TTC549 (cell line): Measurements from ENCODE around the gene FARSA.
"Not testable (repeated sequence)": the region's sequence is repeated elsewhere in the genome, so short reads cannot be mapped to it uniquely, and the experiment has no call there.

Source experiments
- FAIRE-seq: peaks from 2 replicates; lab custom pipeline; 2012; peaks lifted over from hg19 to GRCh38; lab: Jason Lieb, UNC

Gene FARSA

GRCh38 chr19:12937093-12937926, 3.8 kb upstream of the FARSA start:
- no peak for FAIRE-seq

- no peak for FAIRE-seq
Measured at GRCh38 chr19:12936582-12936981, 3.1 kb upstream of the FARSA start.

- FAIRE-seq = no peak
Measured at GRCh38 chr19:12935071-12935470, 1.6 kb upstream of the FARSA start.

GRCh38 chr19:12932392-12933286, 872 bp downstream of the FARSA start:
- no peak for FAIRE-seq

GRCh38 chr19:12930002-12930645, 3.4 kb downstream of the FARSA start:
- FAIRE-seq = no peak

- FAIRE-seq = no peak
Measured at GRCh38 chr19:12924621-12925310, 8.7 kb downstream of the FARSA start.

GRCh38 chr19:12922959-12923358, 10.6 kb downstream of the FARSA start:
- FAIRE-seq = no peak

GRCh38 chr19:12921047-12921446, 12.5 kb downstream of the FARSA start:
- no peak for FAIRE-seq

GRCh38 chr19:12918253-12918652, 15.3 kb downstream of the FARSA start:
- no peak for FAIRE-seq

GRCh38 chr19:12915860-12916259, 17.7 kb downstream of the FARSA start:
- FAIRE-seq = not testable (repeated sequence)

- no peak for FAIRE-seq
Measured at GRCh38 chr19:12913851-12914690, 19.4 kb downstream of the FARSA start.

- no peak for FAIRE-seq
Measured at GRCh38 chr19:12913011-12913561, 20.4 kb downstream of the FARSA start.

GRCh38 chr19:12912571-12912970, 20.9 kb downstream of the FARSA start:
- no peak for FAIRE-seq

GRCh38 chr19:12907166-12907565, 26.3 kb downstream of the FARSA start:
- no peak for FAIRE-seq

- no peak for FAIRE-seq
Measured at GRCh38 chr19:12899891-12900518, 33.5 kb downstream of the FARSA start.

GRCh38 chr19:12896460-12896859, 37.1 kb downstream of the FARSA start:
- FAIRE-seq = no peak

- no peak for FAIRE-seq
Measured at GRCh38 chr19:12893582-12893981, 39.9 kb downstream of the FARSA start.

- no peak for FAIRE-seq
Measured at GRCh38 chr19:12891553-12892021, 41.9 kb downstream of the FARSA start.

GRCh38 chr19:12890787-12891552, 42.5 kb downstream of the FARSA start, which contains the start of gene GCDH:
Gene GCDH, plus strand, starts transcription at chr19:12891160. Its CDS starts 145 bp downstream, at chr19:12891305.
- peak; percentile 97 for FAIRE-seq
